Memory B cell (primary cell): Measurements from ENCODE around the gene SORCS2.

Experiments
- ATAC-seq: fragments of 150-1000 bp; cut with Tn5 transposase; 2 replicates; pipeline ENCODE4 v1.10.0; 2021; ENCODE audit warnings: low read depth, mild to moderate bottlenecking, moderate library complexity
- DNase-seq, 2 donors: peaks; one replicate each; pipeline ENCODE4 v3.0.0; 2022; ENCODE audit warnings: low spot score in 2 of 2
- H3K27ac Mint-ChIP-seq: one replicate; pipeline ENCODE4 v1.8.0; 2022; ENCODE audit warnings: mild to moderate bottlenecking, moderate library complexity, mixed read lengths
- H3K27me3 Mint-ChIP-seq: one replicate; pipeline ENCODE4 v1.8.0; 2022; ENCODE audit warnings: mixed read lengths
- H3K36me3 Mint-ChIP-seq: one replicate; pipeline ENCODE4 v1.8.0; 2022; ENCODE audit warnings: mild to moderate bottlenecking, mixed read lengths
- H3K4me1 Mint-ChIP-seq: one replicate; pipeline ENCODE4 v1.8.0; 2022; ENCODE audit warnings: mixed read lengths
- H3K4me3 Mint-ChIP-seq: one replicate; pipeline ENCODE4 v1.8.0; 2022; ENCODE audit warnings: mild to moderate bottlenecking, moderate library complexity, mixed read lengths
- H3K9me3 Mint-ChIP-seq: one replicate; pipeline ENCODE4 v1.8.0; 2022; ENCODE audit warnings: mixed read lengths

The SORCS2 gene

DNA sequence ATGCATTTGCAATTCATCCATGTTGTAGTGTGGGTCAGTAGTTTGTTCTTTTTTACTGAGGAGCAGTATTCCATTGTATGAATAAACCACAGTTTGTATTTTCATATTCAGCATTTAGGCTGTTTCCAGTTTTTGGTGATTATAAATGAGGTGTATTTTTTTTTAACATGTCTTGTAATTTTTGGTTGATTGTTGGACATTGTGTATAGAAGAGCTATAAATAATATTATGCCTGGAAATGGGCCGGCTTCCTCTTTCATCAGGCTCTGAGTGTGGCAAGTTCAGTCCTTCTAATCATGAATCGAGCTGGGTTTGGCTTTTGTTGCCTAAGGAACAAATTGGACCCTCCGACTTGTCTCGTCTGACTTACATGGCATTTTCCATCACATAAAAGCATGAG lies 126.7 kb downstream of the SORCS2 start:
- Mint-ChIP-seq H3K36me3 (peaks cover 3% of the 10 kb centered on the region), H3K9me3 (peaks cover 13% of the 10 kb centered on the region), H3K4me3 (no peak overlapping the region), H3K27me3 (peaks cover 5% of the 10 kb centered on the region), H3K4me1 (no peaks in the 10 kb centered on the region), H3K27ac (no peak overlapping the region)
- no peak for DNase-seq
- no peak for ATAC-seq

DNA sequence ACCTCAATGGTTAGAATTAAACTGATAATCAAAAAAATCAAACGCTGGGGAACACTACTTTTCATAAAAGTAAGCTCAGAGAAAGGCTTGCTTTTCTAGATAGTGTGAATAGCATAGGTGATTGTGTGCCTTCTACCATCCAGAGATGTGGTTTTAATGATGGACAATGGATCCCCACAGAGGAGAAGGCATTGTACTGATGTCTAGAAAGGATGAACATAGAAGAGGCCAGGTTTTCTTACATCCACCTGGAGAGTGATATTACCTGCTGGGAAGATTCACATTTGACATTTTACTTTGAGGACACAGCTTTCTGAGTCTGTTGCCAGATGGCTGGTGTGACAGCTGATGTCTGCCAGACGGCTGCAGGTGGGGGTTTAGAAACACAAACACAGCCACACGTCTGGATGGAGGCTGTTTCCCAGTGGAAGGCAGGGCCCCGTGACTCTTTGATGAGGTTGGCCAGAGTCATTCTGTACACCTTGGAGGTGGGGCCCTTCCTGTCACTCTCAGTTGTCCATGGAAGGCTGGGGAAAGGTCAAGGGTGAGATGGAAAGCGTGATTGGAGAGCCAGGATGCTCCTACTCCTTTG lies 128.0 kb downstream of the SORCS2 start:
- DNase-seq (no peak), ATAC-seq (no peak)
- H3K4me3 Mint-ChIP-seq, result no peak overlapping the region
- no peaks in the 10 kb centered on the region for H3K4me1 Mint-ChIP-seq
- H3K27ac Mint-ChIP-seq, result no peak overlapping the region
- peaks cover 13% of the 10 kb centered on the region for H3K9me3 Mint-ChIP-seq
- H3K36me3 Mint-ChIP-seq, result peaks cover 3% of the 10 kb centered on the region
- peaks cover 7% of the 10 kb centered on the region for H3K27me3 Mint-ChIP-seq

DNA sequence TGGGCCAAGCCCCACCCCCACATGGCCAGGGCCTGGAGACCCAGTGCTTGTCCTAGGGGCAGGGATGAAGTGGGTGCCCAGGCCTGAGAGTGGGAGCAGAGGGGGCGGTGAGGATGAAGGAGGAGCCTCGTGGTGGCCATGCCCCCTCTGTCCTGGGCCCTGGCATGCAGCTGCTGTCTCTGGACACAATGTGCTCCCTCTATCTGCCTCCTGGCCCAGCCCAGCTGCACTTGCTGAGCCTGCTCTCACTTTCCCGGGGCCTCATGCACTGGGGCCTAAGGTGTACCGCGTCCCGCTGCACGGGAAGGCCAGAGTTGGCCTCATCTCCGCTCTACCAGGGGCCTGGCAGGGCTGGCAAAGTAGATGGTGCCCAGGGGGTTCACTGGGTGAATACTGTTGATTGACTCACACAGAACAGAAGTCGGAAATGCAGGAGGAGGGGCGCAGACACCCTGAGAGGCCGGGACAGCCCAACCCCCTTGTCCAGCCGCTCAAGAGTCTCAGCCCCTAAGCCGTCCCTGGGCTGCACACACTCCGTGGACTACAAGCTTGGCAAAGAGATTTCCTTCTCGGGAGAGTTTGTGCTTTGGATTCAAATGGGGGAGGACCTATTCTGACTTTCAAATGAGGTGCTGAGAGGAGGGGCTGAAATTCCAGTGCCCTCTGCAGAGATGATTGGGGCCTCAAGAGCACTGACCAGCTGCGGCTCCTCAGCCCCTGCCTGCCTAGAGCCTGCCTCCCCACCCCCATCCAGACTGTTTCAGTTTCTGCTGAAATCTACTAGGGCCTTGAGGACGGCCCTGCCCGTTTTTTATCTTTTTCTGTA lies 130.0 kb downstream of the SORCS2 start:
- Mint-ChIP-seq H3K36me3 (no peaks in the 10 kb centered on the region), H3K9me3 (peaks cover 9% of the 10 kb centered on the region)

DNA sequence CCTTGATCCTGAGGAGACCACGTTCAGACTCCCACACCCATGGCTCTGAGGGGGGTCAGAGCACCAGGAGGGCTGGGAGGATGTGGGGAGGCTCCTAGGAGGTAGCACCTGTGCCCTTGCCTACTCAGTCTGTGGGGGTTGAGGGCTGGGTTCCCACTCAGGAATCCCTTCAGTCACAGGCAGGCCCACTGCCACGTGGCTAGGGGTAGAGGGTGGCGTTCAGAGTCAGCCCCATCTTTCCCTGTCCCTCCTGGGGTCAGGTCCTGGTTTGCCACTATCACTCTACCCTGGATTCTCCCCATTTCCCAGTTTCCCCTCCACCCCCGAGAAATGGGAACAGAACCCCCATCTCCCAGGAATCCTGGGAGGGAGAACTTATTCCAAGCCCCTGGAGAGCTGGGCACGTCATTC lies 131.1 kb downstream of the SORCS2 start:
- Mint-ChIP-seq H3K27me3 (peaks cover 3% of the 10 kb centered on the region), H3K27ac (no peak overlapping the region), H3K9me3 (peaks cover 8% of the 10 kb centered on the region), H3K36me3 (no peaks in the 10 kb centered on the region), H3K4me3 (no peak overlapping the region), H3K4me1 (no peaks in the 10 kb centered on the region)
- ATAC-seq (no peak), DNase-seq (no peak)

More for the DNA sequence above, 130.0 kb downstream of the SORCS2 start:
- Mint-ChIP-seq H3K27ac (no peak overlapping the region), H3K4me3 (no peak overlapping the region), H3K27me3 (peaks cover 3% of the 10 kb centered on the region), H3K4me1 (no peaks in the 10 kb centered on the region)
- ATAC-seq (no peak), DNase-seq (no peak)

DNA sequence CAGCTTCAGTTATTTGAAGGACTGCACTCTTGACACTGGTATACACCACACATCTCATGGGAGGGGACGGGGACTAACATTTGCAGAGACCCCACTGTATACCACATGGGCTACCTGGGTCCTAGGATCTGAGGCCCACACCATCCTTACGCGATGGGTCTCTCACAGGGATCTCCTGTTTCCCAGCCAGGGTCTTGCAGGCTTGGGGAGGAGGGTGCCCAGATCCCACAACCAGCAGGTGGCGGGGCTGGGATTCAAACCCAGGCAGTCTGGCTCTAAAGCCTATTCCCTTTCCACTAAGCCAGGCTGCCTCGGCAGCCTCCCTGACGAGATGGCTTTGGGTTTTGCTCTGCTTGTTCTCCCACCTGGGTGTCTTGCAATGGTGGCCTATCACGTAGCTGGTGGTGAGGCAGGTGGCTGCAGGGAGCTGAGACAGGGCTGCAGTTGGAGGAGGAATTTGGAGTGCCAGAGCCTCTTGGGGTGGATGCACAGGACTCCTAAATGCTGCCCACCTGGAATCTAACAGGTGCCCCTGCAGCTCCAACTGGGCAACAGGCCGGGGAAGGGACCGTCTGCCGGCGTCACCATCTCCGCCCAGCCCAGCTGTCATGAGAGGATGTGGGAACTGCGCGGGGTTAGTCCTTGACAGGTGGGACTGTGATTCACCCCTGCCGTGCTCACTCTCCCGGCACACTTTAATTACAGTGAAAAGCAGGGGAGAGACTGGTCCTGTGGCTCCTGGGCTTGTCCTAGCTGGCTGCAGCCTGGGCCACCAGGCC lies 131.7 kb downstream of the SORCS2 start:
- peaks cover 3% of the 10 kb centered on the region for H3K9me3 Mint-ChIP-seq
- peaks cover 3% of the 10 kb centered on the region for H3K27me3 Mint-ChIP-seq
- DNase-seq (no peak), ATAC-seq (no peak)
- H3K27ac Mint-ChIP-seq, result no peak overlapping the region
- no peaks in the 10 kb centered on the region for H3K36me3 Mint-ChIP-seq
- H3K4me3 Mint-ChIP-seq, result no peak overlapping the region
- H3K4me1 Mint-ChIP-seq, result no peaks in the 10 kb centered on the region

DNA sequence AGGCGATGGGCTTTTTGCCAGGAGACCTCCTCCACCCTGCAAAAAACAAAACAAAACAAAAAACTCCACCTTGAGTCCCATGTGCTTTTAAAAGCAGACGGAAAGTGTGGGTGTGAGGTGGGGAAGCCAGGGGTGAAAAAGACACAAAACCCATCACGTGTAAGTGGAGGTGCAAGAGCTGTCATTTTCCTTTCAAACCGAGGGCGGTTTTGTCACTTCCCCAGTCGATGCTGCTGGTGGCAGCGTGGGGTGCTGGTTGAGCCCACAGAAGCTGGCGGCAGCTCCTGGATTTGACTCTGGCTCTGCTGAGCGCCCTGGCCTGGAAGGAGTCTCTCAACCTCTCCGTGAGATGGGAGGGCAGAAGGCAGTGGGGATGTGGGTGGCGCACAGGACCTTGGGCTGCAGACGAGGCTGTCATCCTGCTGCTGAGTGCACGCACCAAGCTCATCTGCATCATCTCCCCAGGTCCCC lies 132.3 kb downstream of the SORCS2 start:
- Mint-ChIP-seq H3K27ac (no peak overlapping the region), H3K27me3 (peaks cover 3% of the 10 kb centered on the region), H3K9me3 (peaks cover 3% of the 10 kb centered on the region), H3K4me1 (no peaks in the 10 kb centered on the region), H3K4me3 (no peak overlapping the region), H3K36me3 (no peaks in the 10 kb centered on the region)
- DNase-seq (no peak), ATAC-seq (no peak)

DNA sequence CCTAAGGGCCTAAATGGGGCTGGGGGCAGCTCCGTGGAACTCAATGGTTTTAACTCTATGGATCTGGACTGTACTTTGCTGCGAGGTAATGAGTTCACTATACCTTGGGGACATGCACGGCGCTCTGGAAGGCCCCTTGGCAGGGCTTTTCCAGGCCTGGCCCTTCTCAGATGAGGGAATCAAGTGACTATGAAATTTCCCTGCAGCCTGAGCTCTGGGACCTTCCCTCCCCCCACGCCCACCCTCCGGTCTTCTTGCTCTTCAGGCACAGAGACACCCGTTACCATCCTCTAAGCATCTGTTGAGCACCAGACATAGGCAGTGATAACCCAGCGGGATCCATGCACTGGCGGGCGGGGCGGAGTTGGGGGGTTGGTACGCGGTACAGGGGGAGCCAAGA lies 133.2 kb downstream of the SORCS2 start:
- no peak overlapping the region for H3K27ac Mint-ChIP-seq
- ATAC-seq, result no peak

DNA sequence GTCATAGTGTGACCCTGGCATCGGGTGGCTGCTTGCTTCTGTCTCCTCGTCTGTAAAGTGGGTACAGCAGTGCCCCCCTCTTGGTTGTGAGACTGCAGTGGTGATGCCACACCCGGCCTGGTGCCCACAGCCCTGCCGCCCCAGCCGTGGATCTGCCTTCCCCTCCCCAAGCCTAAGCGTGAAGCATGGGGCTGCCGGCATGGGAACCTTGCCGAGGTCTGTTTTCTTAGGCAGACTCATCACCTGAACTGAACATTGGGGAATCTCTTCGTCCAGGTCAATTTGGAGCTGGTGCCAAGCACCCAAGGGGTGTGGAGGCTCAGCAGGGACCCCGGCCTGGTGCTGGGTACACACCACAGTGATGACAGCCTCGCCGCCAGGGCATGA lies 134.0 kb downstream of the SORCS2 start:
- Mint-ChIP-seq H3K36me3 (no peaks in the 10 kb centered on the region), H3K4me1 (no peaks in the 10 kb centered on the region), H3K9me3 (peaks cover 2% of the 10 kb centered on the region), H3K27ac (no peak overlapping the region), H3K27me3 (peaks cover 3% of the 10 kb centered on the region), H3K4me3 (no peak overlapping the region)
- DNase-seq (no peak), ATAC-seq (no peak)

More for the DNA sequence above, 133.2 kb downstream of the SORCS2 start:
- Mint-ChIP-seq H3K9me3 (peaks cover 3% of the 10 kb centered on the region), H3K4me1 (no peaks in the 10 kb centered on the region), H3K4me3 (no peak overlapping the region), H3K27me3 (peaks cover 3% of the 10 kb centered on the region), H3K36me3 (no peaks in the 10 kb centered on the region)
- no peak for DNase-seq

DNA sequence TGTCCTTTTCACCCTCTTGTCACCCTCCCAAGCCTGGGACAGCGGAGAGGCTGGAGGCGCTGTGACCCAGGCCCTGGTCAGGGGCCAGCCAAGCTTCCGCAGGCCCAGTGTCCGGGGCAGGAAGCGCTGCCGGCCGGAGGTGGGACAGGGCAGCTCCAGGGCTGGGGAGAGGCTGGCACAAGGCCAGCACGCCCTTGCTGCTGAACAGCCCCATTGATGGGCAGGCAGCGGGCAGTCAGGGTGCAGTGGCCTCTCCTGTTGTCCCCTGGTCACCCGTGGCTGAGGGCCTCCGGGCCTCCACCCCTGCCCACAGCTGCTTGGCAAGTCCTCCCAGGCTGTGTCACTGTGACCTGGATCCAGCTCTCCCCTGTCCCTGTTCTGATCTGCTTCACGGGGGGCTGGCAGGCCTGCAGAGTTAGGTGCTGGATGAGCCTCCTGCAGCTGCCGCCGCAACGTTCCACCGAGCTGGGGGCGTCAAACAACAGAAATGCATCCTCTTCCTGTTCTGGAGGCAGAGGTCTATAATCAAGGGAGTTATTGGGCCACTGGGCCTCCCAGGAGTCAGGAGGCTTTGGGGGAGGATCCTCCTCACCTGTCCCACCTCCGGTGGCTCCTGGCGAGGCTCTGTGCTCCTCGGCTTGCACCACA lies 134.5 kb downstream of the SORCS2 start:
- no peaks in the 10 kb centered on the region for H3K9me3 Mint-ChIP-seq
- ATAC-seq (no peak), DNase-seq (no peak)
- no peak overlapping the region for H3K4me3 Mint-ChIP-seq
- H3K4me1 Mint-ChIP-seq, result no peaks in the 10 kb centered on the region
- no peaks in the 10 kb centered on the region for H3K36me3 Mint-ChIP-seq
- peaks cover 3% of the 10 kb centered on the region for H3K27me3 Mint-ChIP-seq
- no peak overlapping the region for H3K27ac Mint-ChIP-seq

DNA sequence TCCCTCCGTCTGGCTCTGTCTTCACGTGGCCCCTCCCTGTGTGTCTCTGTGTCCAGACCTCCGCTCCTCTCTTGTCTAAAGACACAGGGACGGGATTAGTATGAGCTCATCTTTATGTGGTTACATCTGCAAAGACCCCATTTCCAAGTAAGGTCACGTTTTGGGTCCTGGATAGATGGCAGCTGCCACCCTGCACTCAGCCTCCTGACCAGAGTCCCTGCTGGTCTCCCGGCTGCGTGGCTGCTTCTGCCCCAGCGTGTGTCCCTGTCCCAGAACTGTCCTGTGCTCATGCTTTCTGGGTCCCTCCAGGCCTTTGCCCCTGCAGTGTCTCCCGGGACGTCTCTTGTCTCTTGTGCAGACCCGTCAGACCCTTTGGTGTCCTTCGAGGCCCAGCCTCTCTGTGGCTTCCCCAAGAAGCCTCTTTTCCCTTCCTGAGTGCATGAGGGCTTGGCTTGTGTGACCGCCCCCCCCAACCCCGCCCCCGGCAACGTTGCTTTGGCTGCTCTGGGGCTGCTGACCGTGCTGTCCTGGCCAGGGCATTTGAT lies 135.1 kb downstream of the SORCS2 start:
- Mint-ChIP-seq H3K4me1 (no peaks in the 10 kb centered on the region), H3K36me3 (no peaks in the 10 kb centered on the region), H3K27ac (no peak overlapping the region), H3K9me3 (no peaks in the 10 kb centered on the region), H3K27me3 (peaks cover 3% of the 10 kb centered on the region), H3K4me3 (no peak overlapping the region)
- ATAC-seq (no peak), DNase-seq (no peak)

DNA sequence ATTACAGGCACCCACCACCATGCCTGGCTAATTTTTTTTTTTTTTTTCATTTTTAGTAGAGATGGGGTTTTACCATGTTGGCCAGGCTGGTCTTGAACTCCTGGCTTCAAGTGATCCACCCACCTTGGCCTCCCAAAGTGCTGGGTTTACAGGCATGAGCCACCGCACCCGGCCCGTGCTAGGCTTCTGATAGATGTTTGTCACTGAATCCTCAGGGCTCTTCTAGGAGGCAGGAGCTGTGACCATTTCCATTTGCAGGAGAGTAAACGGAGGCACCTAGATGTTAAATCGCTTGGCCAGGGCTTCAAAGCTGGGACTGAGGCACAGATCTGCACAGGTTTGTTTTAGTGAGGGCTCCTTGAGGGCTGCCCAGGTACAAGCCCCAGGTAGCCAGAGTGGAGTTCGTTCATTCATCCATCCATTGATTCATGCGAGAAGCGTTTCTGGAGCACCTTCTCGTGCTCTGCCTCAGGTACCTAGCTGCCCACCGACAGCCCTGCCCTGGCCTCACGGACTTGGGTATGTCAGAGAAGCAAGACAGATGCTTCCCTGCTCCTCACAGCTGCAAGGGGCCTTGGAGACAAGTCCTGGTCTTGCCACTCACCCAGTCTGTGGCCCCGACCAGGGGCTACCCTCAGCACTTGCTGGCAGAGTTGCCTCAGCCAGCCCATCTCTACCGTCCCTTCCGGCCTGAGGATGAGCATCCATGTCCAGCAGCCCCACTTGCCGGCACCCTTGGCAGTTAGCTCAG lies 136.0 kb downstream of the SORCS2 start:
- Mint-ChIP-seq H3K27me3 (peaks cover 5% of the 10 kb centered on the region), H3K4me3 (no peak overlapping the region), H3K27ac (no peak overlapping the region), H3K4me1 (no peaks in the 10 kb centered on the region), H3K36me3 (no peaks in the 10 kb centered on the region), H3K9me3 (no peaks in the 10 kb centered on the region)
- DNase-seq (no peak), ATAC-seq (no peak)

DNA sequence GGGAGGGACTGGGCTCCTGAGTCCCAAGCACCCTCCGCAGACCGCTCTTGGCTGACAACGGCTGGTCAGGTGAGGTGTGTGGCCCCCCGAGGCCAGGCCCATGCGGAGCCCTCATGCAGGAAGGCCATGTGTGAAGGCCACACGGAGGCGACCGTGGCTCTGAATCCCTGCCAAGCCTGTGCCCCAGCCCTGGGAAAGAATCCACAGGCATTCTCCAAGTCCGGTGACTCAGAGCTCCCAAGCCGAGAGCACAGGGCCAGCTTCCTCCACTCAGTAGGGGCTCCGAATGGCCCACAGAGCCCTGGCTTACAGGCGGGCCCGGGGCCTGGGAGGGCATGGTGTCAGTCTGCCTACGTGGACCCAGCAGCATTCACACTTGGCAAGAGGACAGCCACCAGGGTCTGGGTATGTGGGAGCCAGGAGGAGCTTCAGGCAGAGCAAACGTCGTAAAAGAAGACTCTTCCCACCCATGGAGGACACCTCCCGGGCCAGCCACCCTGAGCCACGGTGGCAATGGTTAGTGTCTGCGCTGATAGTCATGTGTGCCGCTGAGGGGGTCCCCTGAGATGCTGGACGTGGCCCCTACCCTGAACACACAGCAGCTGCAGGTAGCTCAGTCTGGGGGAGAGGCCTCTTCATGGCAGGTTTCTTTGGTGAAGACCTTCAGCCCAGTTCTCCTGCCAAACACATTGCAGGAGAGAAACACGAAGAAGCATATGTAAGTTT lies 136.7 kb downstream of the SORCS2 start:
- Mint-ChIP-seq H3K9me3 (no peaks in the 10 kb centered on the region), H3K36me3 (no peaks in the 10 kb centered on the region), H3K27ac (no peak overlapping the region), H3K4me3 (no peak overlapping the region), H3K4me1 (no peaks in the 10 kb centered on the region), H3K27me3 (peaks cover 5% of the 10 kb centered on the region)
- no peak for ATAC-seq
- no peak for DNase-seq
